GM18858 (cell line): ENCODE results near the gene ACTR10.

Experiments
- ATAC-seq: cut with Tn5 transposase; IDR thresholded peaks from one replicate; pipeline ENCODE4 v1.9.1; 2021; ENCODE audit not compliant: unreplicated experiment

Gene ACTR10

GRCh38 chr14:58278177-58278576 is 78.2 kb downstream of the ACTR10 start:
- no peak for ATAC-seq

DNA sequence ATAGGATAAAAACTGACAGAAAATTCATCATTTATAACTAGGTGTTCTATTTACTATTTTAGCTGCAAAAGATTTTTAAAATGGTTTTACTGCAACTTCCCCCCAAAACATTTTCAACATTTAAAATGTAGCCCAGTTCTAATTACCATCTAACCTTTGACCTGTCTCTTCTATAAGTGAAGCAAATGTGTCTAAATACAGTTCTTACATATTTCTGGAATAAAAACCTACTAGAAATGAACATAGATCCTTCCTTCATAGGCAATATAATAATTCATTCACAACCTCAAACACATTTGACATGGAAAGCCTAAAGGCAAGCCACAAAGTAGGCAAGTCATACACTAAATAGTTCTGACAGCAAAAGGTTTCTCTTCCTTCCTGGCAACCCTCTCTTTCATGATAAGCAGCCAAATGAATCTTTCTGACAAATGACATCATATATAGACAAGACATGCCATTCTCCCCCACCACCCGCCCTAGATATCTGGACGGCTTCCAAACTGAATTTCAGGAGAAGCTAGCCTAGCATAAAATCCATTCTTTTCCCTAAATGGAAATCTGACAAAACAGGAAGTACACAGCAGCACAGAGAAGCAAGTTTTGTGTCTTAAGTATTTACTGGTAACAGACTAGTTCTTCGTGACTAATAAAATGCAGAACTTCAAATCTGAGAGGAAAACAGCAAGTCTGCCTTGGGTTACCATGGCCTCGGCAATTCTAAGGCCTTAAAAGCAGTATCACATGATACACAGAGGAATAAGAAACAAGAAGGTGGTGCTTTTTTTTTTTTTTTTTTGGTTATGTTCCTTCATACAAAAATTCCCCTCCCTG is 81.2 kb downstream of the ACTR10 start:
- peak; percentile 61 for ATAC-seq

- no peak for ATAC-seq
Measured at GRCh38 chr14:58281969-58282368, 82.0 kb downstream of the ACTR10 start.

GRCh38 chr14:58282925-58283593 is 83.1 kb downstream of the ACTR10 start:
- ATAC-seq, result no peak

DNA sequence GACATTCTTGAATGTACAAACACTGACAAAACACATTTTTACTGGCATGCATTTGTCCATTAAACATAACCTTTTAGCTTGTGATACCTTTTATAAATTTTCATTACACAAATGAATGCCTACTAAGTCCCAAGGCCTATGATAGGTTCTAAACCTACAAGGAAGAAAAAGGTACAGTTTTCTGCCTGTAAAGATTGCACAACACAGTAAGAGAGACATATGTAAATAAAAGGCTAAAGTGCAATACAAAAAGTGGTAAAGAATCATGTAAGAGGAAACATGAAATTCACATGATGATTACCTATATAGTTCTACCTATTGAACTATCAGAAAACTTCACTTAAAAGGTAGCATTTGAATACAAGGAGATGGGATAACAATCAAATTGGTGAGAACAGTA is 83.8 kb downstream of the ACTR10 start:
- no peak for ATAC-seq

- no peak for ATAC-seq
Measured at GRCh38 chr14:58285132-58285531, 85.2 kb downstream of the ACTR10 start.
